ENCODE results near the gene SEC62.

The SEC62 gene

DNA sequence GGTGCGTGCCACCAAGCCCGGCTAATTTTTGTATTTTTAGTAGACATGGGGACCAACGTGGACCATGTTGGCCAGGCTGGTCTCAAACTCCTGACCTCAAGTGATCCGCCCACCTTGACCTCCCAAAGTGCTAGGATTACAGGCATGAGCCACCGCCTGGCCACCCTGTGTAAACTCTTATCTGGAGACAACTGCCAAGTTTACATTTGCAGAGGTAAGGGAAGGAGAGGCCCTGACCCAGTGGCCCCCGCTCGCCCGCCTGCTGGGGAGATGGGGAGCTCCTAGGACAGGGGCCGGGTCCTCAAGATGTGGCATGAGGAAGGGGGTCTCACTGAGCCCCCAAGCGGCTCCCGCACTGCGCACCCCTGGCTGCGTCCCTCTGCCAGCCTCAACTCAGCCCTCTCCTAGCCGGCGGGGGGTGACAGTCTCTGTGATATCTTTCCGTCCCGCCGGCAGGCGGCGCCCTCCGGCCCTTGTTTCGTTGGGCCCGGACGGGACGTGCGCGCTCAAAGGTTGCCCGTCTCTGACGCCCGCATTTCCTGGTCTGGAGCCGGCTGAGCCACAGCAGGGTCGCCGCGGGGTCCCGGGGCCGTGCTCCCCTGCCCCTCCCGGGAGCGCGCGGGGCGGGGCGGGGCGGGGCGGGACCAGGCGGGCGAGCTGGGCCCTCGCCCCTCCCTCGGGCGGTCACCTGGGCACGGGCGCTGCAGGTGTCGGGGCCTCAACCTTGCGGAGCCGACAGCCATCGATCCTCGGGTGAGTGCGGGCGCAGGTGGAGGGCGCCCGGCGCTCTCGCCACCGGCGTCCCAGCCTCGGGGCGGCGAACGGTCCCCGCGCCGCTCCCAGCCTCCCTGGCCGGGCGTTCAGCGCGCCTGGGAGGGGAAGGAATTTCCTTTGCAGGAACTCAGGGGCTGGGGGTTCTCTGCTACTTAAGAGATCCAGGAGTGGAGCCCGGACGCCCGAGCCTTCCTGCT is 71.1 kb downstream of the SEC62 start, which contains the start of gene GPR160:
GPR160 (plus strand) TSS at position 533 of the 971 bp plus-strand sequence. CDS start 45,978 bp downstream, outside the sequence.
- no peaks in the 10 kb centered on the region for H3K79me1 ChIP-seq (replicated peaks; ENCODE audit: low read length, poor library complexity, severe bottlenecking)
- no peak within 1 kb of the TSS for H3K4ac ChIP-seq (ENCODE audit: low read depth in 1 of 2, low read length in 2 of 2)
- no peak within 1 kb of the TSS for H2BK5ac ChIP-seq (ENCODE audit: low read depth, low read length, poor library complexity, severe bottlenecking)
- H3K36me3 ChIP-seq (ENCODE audit: control insufficient read depth in 1 of 2, insufficient read depth in 2 of 2, low read depth in 1 of 2, low read length in 2 of 2), result no peaks in the 10 kb centered on the region
- no peak within 1 kb of the TSS for H3K9ac ChIP-seq (ENCODE audit: low read length)
- peak within 1 kb of the TSS; percentile 95 for H3K4me2 ChIP-seq (ENCODE audit: low read length, poor library complexity, severe bottlenecking)
- no peak within 1 kb of the TSS for H2AK5ac ChIP-seq (ENCODE audit: low read length, severe bottlenecking)
- H3K23ac ChIP-seq (ENCODE audit: low read length in 2 of 2), result peak within 1 kb of the TSS in 1 of 2 experiments; percentile 86
- H2BK15ac ChIP-seq (ENCODE audit: low read depth, poor library complexity, severe bottlenecking), result no peak within 1 kb of the TSS
- no peak within 1 kb of the TSS for H4K8ac ChIP-seq (ENCODE audit: low read length)
- no peak within 1 kb of the TSS for H4K91ac ChIP-seq (ENCODE audit: low read length)
- H3K18ac ChIP-seq (ENCODE audit: low read depth in 1 of 2, low read length in 2 of 2), result no peak within 1 kb of the TSS
- peak within 1 kb of the TSS; percentile 32 for H2AFZ ChIP-seq (ENCODE audit: low read depth, low read length)
- H3K14ac ChIP-seq (ENCODE audit: low read length in 2 of 2), result peak within 1 kb of the TSS in 1 of 2 experiments; percentile 32
- DNase-seq, result peak; percentile 22
- peaks cover 12% of the 10 kb centered on the region for H3K4me1 ChIP-seq (ENCODE audit: control insufficient read depth, insufficient read depth, low read depth, low read length)
- H2BK12ac ChIP-seq (ENCODE audit: low read length in 2 of 2), result no peak within 1 kb of the TSS
- peaks cover 18 to 66% of the 10 kb centered on the region in 2 experiments for H3K27me3 ChIP-seq (ENCODE audit: control insufficient read depth in 1 of 2, insufficient read depth in 1 of 2, low read length in 2 of 2)
- no peaks in the 10 kb centered on the region for H3K9me3 ChIP-seq (ENCODE audit: control insufficient read depth, low read length)
- peak within 1 kb of the TSS; percentile 71 to 73 for H3K4me3 ChIP-seq (ENCODE audit: insufficient read depth in 1 of 2, low read depth in 1 of 2, low read length in 2 of 2)
- WGBS, result 6% methylated on average over 68 of the region's 78 CpGs
- no peak within 1 kb of the TSS for H3K27ac ChIP-seq (ENCODE audit: low read length, poor library complexity, severe bottlenecking)
- H2BK120ac ChIP-seq (ENCODE audit: low read depth, low read length), result no peak within 1 kb of the TSS

GRCh38 chr3:170038434-170039110 is 72.0 kb downstream of the SEC62 start:
- no peak overlapping the region for H4K91ac ChIP-seq (ENCODE audit: low read length)
- no peaks in the 10 kb centered on the region for H3K79me1 ChIP-seq (replicated peaks; ENCODE audit: low read length, poor library complexity, severe bottlenecking)
- no peak overlapping the region for H3K9ac ChIP-seq (ENCODE audit: low read length)
- H3K27me3 ChIP-seq (ENCODE audit: control insufficient read depth in 1 of 2, insufficient read depth in 1 of 2, low read length in 2 of 2), result peaks cover 18 to 71% of the 10 kb centered on the region in 2 experiments
- H3K4me3 ChIP-seq (ENCODE audit: insufficient read depth in 1 of 2, low read depth in 1 of 2, low read length in 2 of 2), result peak overlapping the region; percentile 71 to 73
- peak overlapping the region; percentile 95 for H3K4me2 ChIP-seq (ENCODE audit: low read length, poor library complexity, severe bottlenecking)
- H3K4me1 ChIP-seq (ENCODE audit: control insufficient read depth, insufficient read depth, low read depth, low read length), result peaks cover 12% of the 10 kb centered on the region
- H2BK5ac ChIP-seq (ENCODE audit: low read depth, low read length, poor library complexity, severe bottlenecking), result no peak overlapping the region
- H2BK15ac ChIP-seq (ENCODE audit: low read depth, poor library complexity, severe bottlenecking), result no peak overlapping the region
- H3K14ac ChIP-seq (ENCODE audit: low read length in 2 of 2), result no peak overlapping the region
- no peak overlapping the region for H2BK120ac ChIP-seq (ENCODE audit: low read depth, low read length)
- H3K23ac ChIP-seq (ENCODE audit: low read length in 2 of 2), result peak overlapping the region in 1 of 2 experiments; percentile 86
- H3K27ac ChIP-seq (ENCODE audit: low read length, poor library complexity, severe bottlenecking), result no peak overlapping the region
- no peak overlapping the region for H3K4ac ChIP-seq (ENCODE audit: low read depth in 1 of 2, low read length in 2 of 2)
- H2AK5ac ChIP-seq (ENCODE audit: low read length, severe bottlenecking), result no peak overlapping the region
- peak; percentile 10 for DNase-seq
- no peaks in the 10 kb centered on the region for H3K36me3 ChIP-seq (ENCODE audit: control insufficient read depth in 1 of 2, insufficient read depth in 2 of 2, low read depth in 1 of 2, low read length in 2 of 2)
- no peak overlapping the region for H3K18ac ChIP-seq (ENCODE audit: low read depth in 1 of 2, low read length in 2 of 2)
- H2BK12ac ChIP-seq (ENCODE audit: low read length in 2 of 2), result no peak overlapping the region
- peak overlapping the region; percentile 32 for H2AFZ ChIP-seq (ENCODE audit: low read depth, low read length)
- 2% methylated on average over 46 of the region's 51 CpGs for WGBS
- H4K8ac ChIP-seq (ENCODE audit: low read length), result no peak overlapping the region
- no peaks in the 10 kb centered on the region for H3K9me3 ChIP-seq (ENCODE audit: control insufficient read depth, low read length)

DNA sequence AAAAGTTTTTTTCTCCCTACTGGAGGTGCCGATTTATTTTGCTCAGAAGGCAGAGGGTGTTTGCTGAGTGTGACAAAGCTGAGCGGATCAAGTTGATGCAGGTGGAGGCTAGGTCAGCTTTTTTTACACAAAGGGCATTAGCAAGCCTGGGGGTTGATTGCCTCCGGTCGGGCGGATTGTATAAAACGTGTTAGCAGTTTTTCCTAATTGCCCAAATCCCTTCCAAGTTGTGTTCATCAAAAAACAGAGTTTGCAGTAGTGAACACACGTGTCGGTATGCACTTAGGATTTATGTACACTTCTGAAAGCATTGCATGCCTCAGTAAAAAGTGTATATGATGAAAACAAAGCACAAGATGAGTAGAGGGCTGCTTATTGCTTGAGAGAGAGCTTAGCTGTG is 73.8 kb downstream of the SEC62 start:
- Histone ChIP-seq H3K4me1 (ENCODE audit: control insufficient read depth, insufficient read depth, low read depth, low read length) (peaks cover 12% of the 10 kb centered on the region), H3K79me1 (replicated peaks; ENCODE audit: low read length, poor library complexity, severe bottlenecking) (no peaks in the 10 kb centered on the region), H2AFZ (ENCODE audit: low read depth, low read length) (no peak overlapping the region), H3K9ac (ENCODE audit: low read length) (no peak overlapping the region), H3K27me3 (ENCODE audit: control insufficient read depth in 1 of 2, insufficient read depth in 1 of 2, low read length in 2 of 2) (peaks cover 18 to 69% of the 10 kb centered on the region in 2 experiments), H2BK120ac (ENCODE audit: low read depth, low read length) (no peak overlapping the region), H3K4me3 (ENCODE audit: insufficient read depth in 1 of 2, low read depth in 1 of 2, low read length in 2 of 2) (no peak overlapping the region), H4K8ac (ENCODE audit: low read length) (no peak overlapping the region), H3K14ac (ENCODE audit: low read length in 2 of 2) (no peak overlapping the region), H3K4ac (ENCODE audit: low read depth in 1 of 2, low read length in 2 of 2) (no peak overlapping the region), H3K4me2 (ENCODE audit: low read length, poor library complexity, severe bottlenecking) (no peak overlapping the region), H3K18ac (ENCODE audit: low read depth in 1 of 2, low read length in 2 of 2) (no peak overlapping the region), H2BK5ac (ENCODE audit: low read depth, low read length, poor library complexity, severe bottlenecking) (no peak overlapping the region), H3K9me3 (ENCODE audit: control insufficient read depth, low read length) (no peaks in the 10 kb centered on the region), H3K27ac (ENCODE audit: low read length, poor library complexity, severe bottlenecking) (no peak overlapping the region), H2AK5ac (ENCODE audit: low read length, severe bottlenecking) (no peak overlapping the region), H3K36me3 (ENCODE audit: control insufficient read depth in 1 of 2, insufficient read depth in 2 of 2, low read depth in 1 of 2, low read length in 2 of 2) (no peaks in the 10 kb centered on the region), H2BK12ac (ENCODE audit: low read length in 2 of 2) (no peak overlapping the region), H3K23ac (ENCODE audit: low read length in 2 of 2) (no peak overlapping the region), H2BK15ac (ENCODE audit: low read depth, poor library complexity, severe bottlenecking) (no peak overlapping the region), H4K91ac (ENCODE audit: low read length) (no peak overlapping the region)
- no peak for DNase-seq
- WGBS, result 51% methylated on average over 8 of the region's 8 CpGs

DNA sequence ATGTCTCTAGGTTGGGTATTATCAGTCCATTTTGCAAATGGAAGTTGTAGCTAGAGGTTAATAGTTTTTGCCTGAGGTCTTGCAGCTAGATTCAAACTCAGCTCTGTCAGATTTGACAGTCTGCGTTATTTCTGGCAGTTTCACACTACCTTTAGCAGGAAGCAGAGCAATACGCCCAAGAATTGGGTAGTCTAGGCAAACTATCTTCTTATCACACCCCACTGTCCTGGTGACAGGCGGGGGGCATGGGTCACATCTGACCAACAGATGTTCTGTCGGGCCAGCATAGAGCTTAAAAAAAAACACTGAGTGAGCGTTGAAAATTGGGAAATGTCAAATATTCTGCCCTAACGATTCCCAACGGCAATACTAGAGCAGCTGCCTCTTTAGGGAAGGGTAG is 76.9 kb downstream of the SEC62 start:
- H4K91ac ChIP-seq (ENCODE audit: low read length), result no peak overlapping the region
- H2BK15ac ChIP-seq (ENCODE audit: low read depth, poor library complexity, severe bottlenecking), result no peak overlapping the region
- H2AFZ ChIP-seq (ENCODE audit: low read depth, low read length), result no peak overlapping the region
- H3K27ac ChIP-seq (ENCODE audit: low read length, poor library complexity, severe bottlenecking), result no peak overlapping the region
- H3K9me3 ChIP-seq (ENCODE audit: control insufficient read depth, low read length), result no peaks in the 10 kb centered on the region
- H3K14ac ChIP-seq (ENCODE audit: low read length in 2 of 2), result no peak overlapping the region
- H2BK5ac ChIP-seq (ENCODE audit: low read depth, low read length, poor library complexity, severe bottlenecking), result no peak overlapping the region
- no peak overlapping the region for H3K18ac ChIP-seq (ENCODE audit: low read depth in 1 of 2, low read length in 2 of 2)
- no peak for DNase-seq
- H3K23ac ChIP-seq (ENCODE audit: low read length in 2 of 2), result no peak overlapping the region
- H3K27me3 ChIP-seq (ENCODE audit: control insufficient read depth in 1 of 2, insufficient read depth in 1 of 2, low read length in 2 of 2), result peaks cover 14 to 47% of the 10 kb centered on the region in 2 experiments
- WGBS, result 89% methylated on average over 7 of the region's 7 CpGs
- H3K4me2 ChIP-seq (ENCODE audit: low read length, poor library complexity, severe bottlenecking), result no peak overlapping the region
- H3K9ac ChIP-seq (ENCODE audit: low read length), result no peak overlapping the region
- peaks cover 12% of the 10 kb centered on the region for H3K4me1 ChIP-seq (ENCODE audit: control insufficient read depth, insufficient read depth, low read depth, low read length)
- no peak overlapping the region for H3K4me3 ChIP-seq (ENCODE audit: insufficient read depth in 1 of 2, low read depth in 1 of 2, low read length in 2 of 2)
- H2BK12ac ChIP-seq (ENCODE audit: low read length in 2 of 2), result no peak overlapping the region
- no peaks in the 10 kb centered on the region for H3K79me1 ChIP-seq (replicated peaks; ENCODE audit: low read length, poor library complexity, severe bottlenecking)
- H2AK5ac ChIP-seq (ENCODE audit: low read length, severe bottlenecking), result no peak overlapping the region
- no peak overlapping the region for H2BK120ac ChIP-seq (ENCODE audit: low read depth, low read length)
- no peak overlapping the region for H3K4ac ChIP-seq (ENCODE audit: low read depth in 1 of 2, low read length in 2 of 2)
- H4K8ac ChIP-seq (ENCODE audit: low read length), result no peak overlapping the region
- no peaks in the 10 kb centered on the region for H3K36me3 ChIP-seq (ENCODE audit: control insufficient read depth in 1 of 2, insufficient read depth in 2 of 2, low read depth in 1 of 2, low read length in 2 of 2)

All from mesenchymal stem cell (in vitro differentiated cells and primary cell).